ENCODE results near the gene COA1. TPM values are rescaled to one million over a fixed set of nuclear protein-coding genes. Genes with fewer than 3 reads are reported as not detected.

COA1 gene
- total RNA-seq, 2 donors from 2014 or later: 53.6 to 56.0 TPM

- TF ChIP-seq, protein P1, sequence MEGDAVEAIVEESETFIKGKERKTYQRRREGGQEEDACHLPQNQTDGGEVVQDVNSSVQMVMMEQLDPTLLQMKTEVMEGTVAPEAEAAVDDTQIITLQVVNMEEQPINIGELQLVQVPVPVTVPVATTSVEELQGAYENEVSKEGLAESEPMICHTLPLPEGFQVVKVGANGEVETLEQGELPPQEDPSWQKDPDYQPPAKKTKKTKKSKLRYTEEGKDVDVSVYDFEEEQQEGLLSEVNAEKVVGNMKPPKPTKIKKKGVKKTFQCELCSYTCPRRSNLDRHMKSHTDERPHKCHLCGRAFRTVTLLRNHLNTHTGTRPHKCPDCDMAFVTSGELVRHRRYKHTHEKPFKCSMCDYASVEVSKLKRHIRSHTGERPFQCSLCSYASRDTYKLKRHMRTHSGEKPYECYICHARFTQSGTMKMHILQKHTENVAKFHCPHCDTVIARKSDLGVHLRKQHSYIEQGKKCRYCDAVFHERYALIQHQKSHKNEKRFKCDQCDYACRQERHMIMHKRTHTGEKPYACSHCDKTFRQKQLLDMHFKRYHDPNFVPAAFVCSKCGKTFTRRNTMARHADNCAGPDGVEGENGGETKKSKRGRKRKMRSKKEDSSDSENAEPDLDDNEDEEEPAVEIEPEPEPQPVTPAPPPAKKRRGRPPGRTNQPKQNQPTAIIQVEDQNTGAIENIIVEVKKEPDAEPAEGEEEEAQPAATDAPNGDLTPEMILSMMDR (IDR thresholded peaks at IDR 0.05): no peak
- Histone ChIP-seq H3K36me3 (no peaks in the 10 kb centered on the region), H3K4me1 (peaks cover 0 to 13% of the 10 kb centered on the region in 2 donors), H3K4me3 (no peak overlapping the region), H3K27me3 (no peaks in the 10 kb centered on the region), H3K9me3 (no peaks in the 10 kb centered on the region), H3K27ac (no peak overlapping the region)
- DNase-seq (ENCODE audit: low spot score): no peak
Measured at GRCh38 chr7:43754596-43754995, 25.3 kb upstream of the COA1 start.

DNA sequence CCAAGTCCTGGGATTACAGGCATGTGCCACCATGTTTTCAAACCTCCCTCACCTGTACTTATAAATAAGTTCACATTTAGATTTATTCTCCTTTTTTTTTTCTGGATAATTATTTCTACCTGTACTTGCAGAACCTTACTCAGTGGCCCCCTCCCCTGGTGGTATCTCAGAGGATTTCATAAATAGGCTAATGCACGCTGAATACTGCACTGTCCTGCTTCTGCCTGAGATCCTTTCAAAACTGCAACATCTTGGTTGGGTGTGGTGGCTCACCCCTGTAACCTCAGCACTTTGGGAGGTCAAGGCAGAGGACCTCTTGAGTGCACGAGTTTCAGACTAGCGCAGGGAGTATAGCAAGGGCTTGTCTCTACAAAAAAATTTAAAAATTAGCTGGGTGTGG lies 24.5 kb upstream of the COA1 start:
- Histone ChIP-seq H3K9me3 (no peaks in the 10 kb centered on the region), H3K27ac (no peak overlapping the region), H3K4me1 (peaks cover 0 to 6% of the 10 kb centered on the region in 2 donors), H3K27me3 (no peaks in the 10 kb centered on the region), H3K36me3 (no peaks in the 10 kb centered on the region), H3K4me3 (no peak overlapping the region)
- TF ChIP-seq, protein P1 (IDR thresholded peaks at IDR 0.05): no peak
- DNase-seq (ENCODE audit: low spot score): no peak

DNA sequence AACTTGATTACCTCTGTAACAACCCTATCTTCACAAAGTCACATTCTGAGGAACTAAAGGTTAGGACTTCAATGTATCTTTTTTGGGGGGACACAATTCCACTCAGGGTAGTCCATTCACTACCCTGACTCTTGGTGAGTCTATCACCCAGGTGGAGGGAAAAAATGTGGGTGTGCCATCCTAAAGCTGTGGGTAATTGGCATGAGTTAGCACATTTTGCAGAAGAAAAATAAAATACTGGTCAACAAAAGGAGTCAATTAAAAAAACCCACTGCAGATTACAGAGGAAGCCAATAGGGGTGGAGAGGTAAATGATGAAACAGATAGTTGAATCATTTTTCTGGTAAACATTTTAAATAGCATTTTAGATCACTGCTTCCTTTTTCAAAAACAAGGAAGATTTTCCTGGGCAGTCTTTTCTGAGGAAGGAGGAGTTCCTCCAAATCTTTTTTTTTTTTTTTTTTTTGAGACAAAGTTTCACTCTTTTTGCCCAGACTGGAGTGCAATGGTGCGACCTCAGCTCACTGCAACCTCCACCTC lies 24.0 kb upstream of the COA1 start:
- TF ChIP-seq, protein P1 (IDR thresholded peaks at IDR 0.05): no peak
- Histone ChIP-seq H3K9me3 (no peaks in the 10 kb centered on the region), H3K27ac (no peak overlapping the region), H3K4me1 (peaks cover 0 to 6% of the 10 kb centered on the region in 2 donors), H3K4me3 (no peak overlapping the region), H3K36me3 (no peaks in the 10 kb centered on the region), H3K27me3 (no peaks in the 10 kb centered on the region)
- no peak for DNase-seq (ENCODE audit: low spot score)

- Histone ChIP-seq H3K4me3 (no peak overlapping the region), H3K36me3 (no peaks in the 10 kb centered on the region), H3K4me1 (no peaks in the 10 kb centered on the region), H3K27me3 (no peaks in the 10 kb centered on the region), H3K9me3 (no peaks in the 10 kb centered on the region), H3K27ac (no peak overlapping the region)
- TF ChIP-seq, protein P1 (IDR thresholded peaks at IDR 0.05): no peak
- DNase-seq (ENCODE audit: low spot score): no peak
Measured at GRCh38 chr7:43752411-43752810, 23.1 kb upstream of the COA1 start.

DNA sequence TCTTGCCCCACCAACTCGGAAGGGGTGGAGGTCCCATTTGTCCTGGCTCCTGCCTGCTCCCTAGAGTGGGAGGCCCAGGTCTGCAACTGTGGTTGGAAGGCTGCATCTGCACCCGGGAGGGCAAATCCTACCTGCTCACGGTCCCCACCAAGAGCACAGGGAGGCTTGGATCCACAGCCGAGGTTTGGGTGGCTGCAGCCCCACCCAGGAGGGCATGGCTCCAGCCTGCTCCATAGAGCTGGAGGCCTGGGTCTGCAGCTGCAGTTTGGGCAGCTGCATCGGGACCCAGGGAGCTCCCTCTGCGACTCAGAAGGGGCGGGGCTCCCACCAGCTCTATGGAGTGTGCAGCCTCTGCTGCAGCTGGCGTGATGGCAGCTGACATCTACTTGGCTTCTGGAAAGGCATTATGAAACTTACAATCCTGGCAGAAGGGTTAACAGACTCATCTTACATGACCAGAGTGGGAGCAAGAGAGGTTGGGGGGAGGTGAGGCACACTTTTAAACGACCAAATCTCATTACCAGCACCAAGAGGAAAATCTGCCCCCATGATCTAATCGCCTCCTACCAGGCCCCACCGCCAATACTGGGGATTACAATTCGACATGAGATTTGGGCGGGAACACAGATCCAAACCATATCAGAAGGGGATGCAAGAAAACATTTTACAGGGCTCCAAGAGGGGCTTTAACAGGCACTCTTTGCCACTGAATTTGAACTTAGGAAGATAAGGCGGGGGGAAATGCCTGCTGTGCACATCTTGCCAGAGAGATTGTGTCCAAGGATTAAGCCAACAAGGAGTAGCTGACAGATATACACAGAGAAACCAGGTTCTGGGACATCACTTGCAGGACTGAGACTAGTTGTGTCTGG lies 20.9 kb upstream of the COA1 start:
- H3K27ac ChIP-seq: no peak overlapping the region
- H3K27me3 ChIP-seq: no peaks in the 10 kb centered on the region
- H3K36me3 ChIP-seq: no peaks in the 10 kb centered on the region
- no peaks in the 10 kb centered on the region for H3K4me1 ChIP-seq
- H3K4me3 ChIP-seq: no peak overlapping the region
- TF ChIP-seq, protein P1 (IDR thresholded peaks at IDR 0.05): no peak
- no peaks in the 10 kb centered on the region for H3K9me3 ChIP-seq
- DNase-seq (ENCODE audit: low spot score): no peak
